ENCODE measurements around the gene LUC7L3. TPM values are rescaled to one million over a fixed set of nuclear protein-coding genes. Genes with fewer than 3 reads are reported as not detected.

Gene LUC7L3
- polyA plus RNA-seq, 3 donors = 14.6 to 49.8 (median 17.1) TPM

GRCh38 chr17:50719924-50720794 is 756 bp downstream of the LUC7L3 start:
- Histone ChIP-seq H3K4me3 (replicated peaks in 1 of 3; ENCODE audit: low read depth in 2 of 3, low read length in 3 of 3) (peak overlapping the region; percentile 68 to 91 (median 90)), H3K4me1 (ENCODE audit: control insufficient read depth in 1 of 2, insufficient read depth in 2 of 2, low read length in 2 of 2) (peaks cover 49 to 69% of the 10 kb centered on the region in 2 donors), H3K4me2 (replicated peaks; ENCODE audit: extremely low read depth, low read length, poor library complexity, severe bottlenecking) (peak overlapping the region; percentile 76), H3K9me3 (replicated peaks in 1 of 2; ENCODE audit: control insufficient read depth in 1 of 2, insufficient read depth in 1 of 2, low read length in 2 of 2) (no peaks in the 10 kb centered on the region), H2AFZ (ENCODE audit: insufficient read depth, low read depth, low read length, poor library complexity, severe bottlenecking) (peak overlapping the region; percentile 85), H3K36me3 (replicated peaks in 1 of 2; ENCODE audit: control insufficient read depth in 1 of 2, insufficient read depth in 2 of 2, low read length in 2 of 2) (peaks cover 0 to under 1% of the 10 kb centered on the region in 2 donors), H3K27ac (ENCODE audit: low read depth in 1 of 2, low read length in 2 of 2) (peak overlapping the region; percentile 97), H4K20me1 (ENCODE audit: insufficient read depth, low read length) (peaks cover 51% of the 10 kb centered on the region), H3K79me2 (ENCODE audit: insufficient read depth, low read length) (peaks cover 64% of the 10 kb centered on the region), H3K27me3 (ENCODE audit: control insufficient read depth in 2 of 2, insufficient read depth in 2 of 2, low read length in 2 of 2) (no peaks in the 10 kb centered on the region), H3K9ac (ENCODE audit: insufficient read depth, low read length, poor library complexity, severe bottlenecking) (peak overlapping the region; percentile 92)
- Mint-ChIP-seq H3K4me3 (peak overlapping the region; percentile 96 to 97), H3K9me3 (no peaks in the 10 kb centered on the region), H3K27me3 (ENCODE audit: low read depth in 3 of 3) (no peaks in the 10 kb centered on the region), H3K27ac (peak overlapping the region; percentile 98 to 100 (median 99)), H3K4me1 (peaks cover 58% of the 10 kb centered on the region), H3K36me3 (peaks cover 3% of the 10 kb centered on the region in 2 donors)
- no peak for TF ChIP-seq CTCF (IDR thresholded peaks at IDR 0.05)
- intact Hi-C loops (cut with micrococcal nuclease) = loop anchor here (1.0 to 5.0 kb wide), 3 partner anchors 13 to 542 kb away; partner anchors contain the start of genes ANKRD40 (in 2 of the 2), MBTD1 (in 1 of the 2) and UTP18 (in 1 of the 2)
- under 1% methylated on average over 20 of the region's 25 CpGs for WGBS (ENCODE audit: insufficient coverage)
- no peak for DNase-seq

- Histone ChIP-seq H2AFZ (ENCODE audit: insufficient read depth, low read depth, low read length, poor library complexity, severe bottlenecking) (no peak overlapping the region), H3K9ac (ENCODE audit: insufficient read depth, low read length, poor library complexity, severe bottlenecking) (peak overlapping the region; percentile 35), H3K4me1 (ENCODE audit: control insufficient read depth in 1 of 2, insufficient read depth in 2 of 2, low read length in 2 of 2) (peaks cover 37 to 56% of the 10 kb centered on the region in 2 donors), H3K27ac (ENCODE audit: low read depth in 1 of 2, low read length in 2 of 2) (peak overlapping the region in 1 of 2 donors; percentile 97), H3K9me3 (replicated peaks in 1 of 2; ENCODE audit: control insufficient read depth in 1 of 2, insufficient read depth in 1 of 2, low read length in 2 of 2) (no peaks in the 10 kb centered on the region), H3K79me2 (ENCODE audit: insufficient read depth, low read length) (peaks cover 77% of the 10 kb centered on the region), H3K4me2 (replicated peaks; ENCODE audit: extremely low read depth, low read length, poor library complexity, severe bottlenecking) (peak overlapping the region; percentile 76), H3K27me3 (ENCODE audit: control insufficient read depth in 2 of 2, insufficient read depth in 2 of 2, low read length in 2 of 2) (no peaks in the 10 kb centered on the region), H3K4me3 (replicated peaks in 1 of 3; ENCODE audit: low read depth in 2 of 3, low read length in 3 of 3) (peak overlapping the region; percentile 68 to 91 (median 90)), H4K20me1 (ENCODE audit: insufficient read depth, low read length) (peaks cover 64% of the 10 kb centered on the region), H3K36me3 (replicated peaks in 1 of 2; ENCODE audit: control insufficient read depth in 1 of 2, insufficient read depth in 2 of 2, low read length in 2 of 2) (peaks cover 2 to 10% of the 10 kb centered on the region in 2 donors)
- intact Hi-C loops (cut with micrococcal nuclease) = loop anchor here in 1 of 2 donors (2.0 kb wide), 1 partner anchor 15 kb away; the partner anchor contains the start of gene ANKRD40
- H3K27me3 Mint-ChIP-seq (ENCODE audit: low read depth in 3 of 3) = no peaks in the 10 kb centered on the region
- H3K9me3 Mint-ChIP-seq = no peaks in the 10 kb centered on the region
- H3K4me3 Mint-ChIP-seq = peak overlapping the region; percentile 96 to 97
- no CpG with 5 or more reads among the region's 7 CpGs for WGBS (ENCODE audit: insufficient coverage)
- peaks cover 52% of the 10 kb centered on the region for H3K4me1 Mint-ChIP-seq
- H3K27ac Mint-ChIP-seq = peak overlapping the region; percentile 69 to 99 (median 83)
- H3K36me3 Mint-ChIP-seq = peaks cover 3% of the 10 kb centered on the region in 2 donors
- peak in 1 of 3 donors; percentile 15 for DNase-seq
- TF ChIP-seq CTCF (IDR thresholded peaks at IDR 0.05) = no peak
Measured at GRCh38 chr17:50721194-50722010, 2.0 kb downstream of the LUC7L3 start.

Data from CD14-positive monocyte (primary cell).